GM13976 (cell line): Measurements from ENCODE around the gene RAD9A.

Source experiments
- DNase-seq: peaks from one replicate; pipeline ENCODE4 v3.0.0; 2012; ENCODE audit warnings: low spot score
- CTCF ChIP-seq: IDR thresholded peaks from 2 replicates; pipeline ENCODE4 v1.5.1; 2012; ENCODE audit warnings: borderline replicate concordance, mild to moderate bottlenecking; ENCODE audit not compliant: insufficient read depth; ENCODE audit errors: extremely low read depth, missing control alignments, control extremely low read depth
- in situ Hi-C: fragments of 300-500 bp; cut with MboI; formaldehyde crosslinking; loops from one replicate; pipeline ENCODE4 v1.12.0; 2022; ENCODE audit warnings: low sequenced_read_pairs, mixed read lengths, inconsistent platforms; ENCODE audit not compliant: unreplicated experiment

RAD9A gene

GRCh38 chr11:67405688-67406339, 14.0 kb downstream of the RAD9A start:
- TF ChIP-seq CTCF, result no peak
- in situ Hi-C loops, result no loop called here

GRCh38 chr11:67406420-67406968, 14.7 kb downstream of the RAD9A start:
- TF ChIP-seq CTCF, result no peak
- in situ Hi-C loops, result no loop called here
- no peak for DNase-seq

More at GRCh38 chr11:67405688-67406339, 14.0 kb downstream of the RAD9A start:
- no peak for DNase-seq

GRCh38 chr11:67406969-67407687, 15.3 kb downstream of the RAD9A start:
- DNase-seq, result no peak
- in situ Hi-C loops, result no loop called here
- TF ChIP-seq CTCF, result no peak

GRCh38 chr11:67407688-67408163, 15.9 kb downstream of the RAD9A start:
- no peak for TF ChIP-seq CTCF
- in situ Hi-C loops, result no loop called here
- no peak for DNase-seq

- in situ Hi-C loops, result no loop called here
- no peak for TF ChIP-seq CTCF
- no peak for DNase-seq
Observed at GRCh38 chr11:67408437-67409200, 16.8 kb downstream of the RAD9A start.

- in situ Hi-C loops, result no loop called here
- no peak for TF ChIP-seq CTCF
- peak; percentile 83 for DNase-seq
Observed at GRCh38 chr11:67409261-67409666, 17.5 kb downstream of the RAD9A start.
